AG10803 (cell line): ENCODE data around the gene MITF.

ENCODE experiments used
- DNase-seq: peaks from one replicate; pipeline ENCODE4 v3.0.0; 2010; ENCODE audit warnings: low read depth
- H3K4me3 ChIP-seq: 2 replicates; pipeline ENCODE4 v1.5.1; 2011; ENCODE audit warnings: mild to moderate bottlenecking, low read length, control low read depth
- CTCF ChIP-seq: conservative IDR thresholded peaks from 2 replicates; pipeline ENCODE4 v1.5.1; 2011; ENCODE audit warnings: mild to moderate bottlenecking, low read length, control low read depth, inconsistent platforms

MITF gene

DNA sequence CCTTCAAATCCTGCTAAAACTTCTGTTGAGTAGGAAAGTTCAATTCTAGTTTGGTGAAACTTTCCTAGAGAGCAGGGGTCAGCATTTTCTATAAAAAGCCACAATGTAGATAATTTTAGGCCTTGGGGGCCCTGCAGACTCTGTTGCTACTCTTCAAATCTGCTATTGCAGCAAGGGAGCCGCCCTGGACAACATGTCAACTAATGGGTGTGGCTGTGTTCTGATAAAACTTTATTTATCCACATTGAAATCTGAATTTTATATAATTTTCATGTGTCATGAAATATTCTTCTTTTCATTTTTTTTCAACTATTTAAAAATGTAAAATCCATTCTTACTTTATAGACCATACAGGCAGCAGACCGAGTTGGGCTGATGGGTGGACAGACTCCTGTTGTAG, 192.8 kb downstream of the MITF start:
- DNase-seq: no peak
- no peak overlapping the region for H3K4me3 ChIP-seq
- TF ChIP-seq CTCF: no peak

DNA sequence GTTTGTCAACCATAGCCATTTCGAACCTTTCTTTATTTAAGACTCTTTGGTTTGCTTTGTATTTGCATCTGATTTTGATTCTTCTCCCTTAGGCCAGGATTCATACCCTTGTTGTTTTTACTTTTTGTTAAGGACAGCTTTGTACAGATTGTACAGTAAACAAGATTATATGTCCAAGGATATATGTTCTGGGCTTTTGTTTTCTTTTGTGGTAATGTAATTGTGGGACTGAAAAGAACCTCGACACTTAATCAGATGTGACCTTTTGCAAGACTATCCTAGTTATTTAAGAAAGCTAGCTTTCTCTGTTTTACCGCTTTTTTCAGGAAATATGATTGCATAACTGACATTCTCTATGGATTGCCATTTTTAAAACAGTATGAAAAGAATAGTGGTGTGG, 193.2 kb downstream of the MITF start:
- TF ChIP-seq CTCF: no peak
- no peak for DNase-seq
- H3K4me3 ChIP-seq: no peak overlapping the region

- no peak for TF ChIP-seq CTCF
- DNase-seq: no peak
- no peak overlapping the region for H3K4me3 ChIP-seq
Measured at GRCh38 chr3:69934398-69934797, 195.1 kb downstream of the MITF start.

- no peak overlapping the region for H3K4me3 ChIP-seq
- no peak for DNase-seq
- no peak for TF ChIP-seq CTCF
Measured at GRCh38 chr3:69936266-69936665, 197.0 kb downstream of the MITF start.

GRCh38 chr3:69938061-69938460, 198.8 kb downstream of the MITF start:
- DNase-seq: no peak
- H3K4me3 ChIP-seq: no peak overlapping the region
- TF ChIP-seq CTCF: no peak

GRCh38 chr3:69938931-69939330, 199.7 kb downstream of the MITF start:
- DNase-seq: no peak
- TF ChIP-seq CTCF: no peak
- no peak overlapping the region for H3K4me3 ChIP-seq

DNA sequence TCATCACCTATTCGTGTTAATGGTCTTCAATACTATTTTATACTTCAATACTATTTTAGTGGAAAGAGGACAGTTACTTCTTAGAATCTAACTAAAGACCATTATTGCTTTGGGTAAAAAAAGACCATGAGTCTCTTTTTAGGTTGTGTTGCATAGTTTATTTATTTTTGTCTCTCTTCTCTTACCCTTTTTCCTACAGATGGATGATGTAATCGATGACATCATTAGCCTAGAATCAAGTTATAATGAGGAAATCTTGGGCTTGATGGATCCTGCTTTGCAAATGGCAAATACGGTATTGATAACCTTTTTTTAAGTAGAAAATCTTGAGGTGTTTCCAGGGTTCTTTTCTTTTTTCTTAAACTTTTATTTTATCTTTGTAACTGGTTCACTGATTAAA, 201.8 kb downstream of the MITF start:
- TF ChIP-seq CTCF: no peak
- no peak for DNase-seq
- H3K4me3 ChIP-seq: no peak overlapping the region
